HepG2 (cell line): Measurements from ENCODE around the gene VRK3. TPM values are rescaled to one million over a fixed set of nuclear protein-coding genes. Genes with fewer than 3 reads are reported as not detected.

ENCODE experiments used
- FOXP1 ChIP-seq, 2 experiments: fragments of 450-650 bp in 1 of 2; IDR thresholded peaks; 2 replicates each; pipeline ENCODE4 v1.6.1; 2017 to 2018; ENCODE audit warnings: antibody characterized with exemption in 1 of 2
- RFXANK ChIP-seq: IDR thresholded peaks from 2 replicates; pipeline ENCODE4 v1.6.1; 2016
- TCF12 ChIP-seq, 2 experiments: fragments of 450-650 bp in 1 of 2; sonication (generic) in 1 of 2; formaldehyde crosslinking in 1 of 2; IDR thresholded peaks; 2 replicates each; pipeline versions ENCODE4 v1.6.1 to v1.8.0; 2017 to 2022; ENCODE audit warnings: antibody characterized with exemption in 1 of 2, mild to moderate bottlenecking in 1 of 2, missing genetic modification reagents in 1 of 2, moderate library complexity in 1 of 2
- TEAD3 ChIP-seq: optimal IDR thresholded peaks from 2 replicates; pipeline ENCODE3; 2016; ENCODE audit warnings: borderline replicate concordance
- ZNF329 ChIP-seq: sonication (generic); formaldehyde crosslinking; IDR thresholded peaks from 2 replicates; pipeline ENCODE4 v1.9.0; 2021; ENCODE audit warnings: low read depth, mild to moderate bottlenecking, missing genetic modification reagents
- ZNF350 ChIP-seq: sonication (generic); formaldehyde crosslinking; IDR thresholded peaks from 2 replicates; pipeline ENCODE4 v1.4.0; 2020; ENCODE audit warnings: mild to moderate bottlenecking, low read depth, missing genetic modification reagents, borderline replicate concordance
- ZNF777 ChIP-seq: sonication (generic); formaldehyde crosslinking; IDR thresholded peaks from 2 replicates; pipeline ENCODE4 v1.4.0; 2020; ENCODE audit warnings: missing genetic modification reagents
- polyA plus RNA-seq, 8 experiments: library from polyadenylated mRNA; depleted of rRNA in 3 of 8; stranded (reverse) in 7 of 8; unstranded in 1 of 8; fragments of >200 nt; fragmentation: Illumina TruSeq in 4 of 8; extraction: Trizol in 4 of 8; gene quantifications; 2 replicates each; pipeline versions ENCODE4 v1.2.1 to v1.2.3, GENCODE V29; 2011 to 2016; ENCODE audit warnings: low read depth in 4 of 8, missing spikeins in 1 of 8, mixed read lengths in 1 of 8; ENCODE audit not compliant: insufficient read depth in 1 of 8
- total RNA-seq, 5 experiments: library from RNA; depleted of rRNA; stranded (reverse); fragments of >200 nt; fragmentation: Illumina TruSeq; extraction: Trizol; gene quantifications; 2 replicates each; pipeline ENCODE4 v1.2.3, GENCODE V29; 2016; ENCODE audit warnings: low read depth in 1 of 5
- TF ChIP-seq, protein P1 (sequence below): sonication (generic); formaldehyde crosslinking; conservative IDR thresholded peaks from 2 replicates; pipeline ENCODE4 v1.4.0; 2020; ENCODE audit warnings: missing genetic modification reagents
- TF ChIP-seq, protein P2 (sequence below): sonication (generic); formaldehyde crosslinking; IDR thresholded peaks from 2 replicates; pipeline ENCODE4 v1.4.0; 2020; ENCODE audit warnings: missing genetic modification reagents
- TF ChIP-seq, protein P3 (sequence below): sonication (generic); formaldehyde crosslinking; IDR thresholded peaks from 2 replicates; pipeline ENCODE4 v1.4.0; 2020; ENCODE audit warnings: mild to moderate bottlenecking, missing genetic modification reagents
- TF ChIP-seq, protein P4 (sequence below): sonication (generic); formaldehyde crosslinking; IDR thresholded peaks from 2 replicates; pipeline ENCODE4 v1.4.0; 2020; ENCODE audit warnings: missing genetic modification reagents, borderline replicate concordance
- TF ChIP-seq, protein P5 (sequence below): fragments of 450-650 bp; IDR thresholded peaks from 2 replicates; pipeline ENCODE4 v1.6.1; 2016
- TF ChIP-seq, protein P6 (sequence below): sonication (generic); formaldehyde crosslinking; IDR thresholded peaks from 2 replicates; pipeline ENCODE4 v1.5.0; 2020; ENCODE audit warnings: mild to moderate bottlenecking, missing genetic modification reagents

VRK3 gene
- total and polyA plus RNA-seq, 2 of the 13 experiments (the other 11 are each of a cell fraction or from before 2014, with no cell fraction given): 23.8 to 28.3 TPM

DNA sequence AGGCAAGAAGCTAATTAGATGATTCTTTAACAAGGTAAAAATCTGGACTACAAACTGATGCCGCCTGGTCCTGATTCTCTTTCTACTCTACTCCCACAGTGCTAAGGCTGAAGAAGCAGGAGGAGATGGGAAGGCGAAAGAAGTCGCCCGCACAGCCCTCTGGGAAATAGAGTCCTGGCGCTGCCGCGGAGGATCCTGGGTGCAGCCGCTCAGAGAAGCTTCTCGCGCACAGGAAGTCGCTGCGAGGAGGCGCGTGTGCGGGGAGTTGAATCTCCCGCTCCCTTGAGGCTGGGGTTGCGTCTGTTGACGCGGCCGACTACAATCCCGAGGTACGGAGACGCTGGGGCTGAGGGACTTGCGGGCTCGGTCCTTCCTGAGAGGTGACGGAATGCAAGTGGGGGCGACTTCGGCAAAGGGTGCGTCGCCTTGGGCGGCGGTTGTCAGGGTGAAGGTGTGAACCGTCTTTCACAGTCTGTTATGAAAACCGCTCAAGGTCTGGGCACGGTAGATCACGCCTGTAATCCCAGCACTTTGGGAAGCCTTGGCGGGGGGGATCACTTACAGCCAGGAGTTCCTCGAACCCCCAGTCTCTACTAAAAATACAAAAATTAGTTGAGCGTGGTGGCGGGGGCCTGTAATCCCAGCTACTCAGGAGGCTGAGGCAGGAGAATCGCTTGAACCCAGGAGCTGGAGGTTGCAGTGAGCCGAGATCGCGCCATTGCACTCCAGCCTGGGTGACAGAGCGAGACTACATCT is 800 bp upstream of the VRK3 start, which contains the start of gene ZNF473 (continued):
- peak; percentile 58 for TF ChIP-seq TEAD3 (CRISPR knock-in tag)
- TF ChIP-seq, protein P1, sequence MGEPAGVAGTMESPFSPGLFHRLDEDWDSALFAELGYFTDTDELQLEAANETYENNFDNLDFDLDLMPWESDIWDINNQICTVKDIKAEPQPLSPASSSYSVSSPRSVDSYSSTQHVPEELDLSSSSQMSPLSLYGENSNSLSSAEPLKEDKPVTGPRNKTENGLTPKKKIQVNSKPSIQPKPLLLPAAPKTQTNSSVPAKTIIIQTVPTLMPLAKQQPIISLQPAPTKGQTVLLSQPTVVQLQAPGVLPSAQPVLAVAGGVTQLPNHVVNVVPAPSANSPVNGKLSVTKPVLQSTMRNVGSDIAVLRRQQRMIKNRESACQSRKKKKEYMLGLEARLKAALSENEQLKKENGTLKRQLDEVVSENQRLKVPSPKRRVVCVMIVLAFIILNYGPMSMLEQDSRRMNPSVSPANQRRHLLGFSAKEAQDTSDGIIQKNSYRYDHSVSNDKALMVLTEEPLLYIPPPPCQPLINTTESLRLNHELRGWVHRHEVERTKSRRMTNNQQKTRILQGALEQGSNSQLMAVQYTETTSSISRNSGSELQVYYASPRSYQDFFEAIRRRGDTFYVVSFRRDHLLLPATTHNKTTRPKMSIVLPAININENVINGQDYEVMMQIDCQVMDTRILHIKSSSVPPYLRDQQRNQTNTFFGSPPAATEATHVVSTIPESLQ (CRISPR knock-in tag): no peak
- peak; percentile 73 for TF ChIP-seq ZNF777
- TF ChIP-seq, protein P2, sequence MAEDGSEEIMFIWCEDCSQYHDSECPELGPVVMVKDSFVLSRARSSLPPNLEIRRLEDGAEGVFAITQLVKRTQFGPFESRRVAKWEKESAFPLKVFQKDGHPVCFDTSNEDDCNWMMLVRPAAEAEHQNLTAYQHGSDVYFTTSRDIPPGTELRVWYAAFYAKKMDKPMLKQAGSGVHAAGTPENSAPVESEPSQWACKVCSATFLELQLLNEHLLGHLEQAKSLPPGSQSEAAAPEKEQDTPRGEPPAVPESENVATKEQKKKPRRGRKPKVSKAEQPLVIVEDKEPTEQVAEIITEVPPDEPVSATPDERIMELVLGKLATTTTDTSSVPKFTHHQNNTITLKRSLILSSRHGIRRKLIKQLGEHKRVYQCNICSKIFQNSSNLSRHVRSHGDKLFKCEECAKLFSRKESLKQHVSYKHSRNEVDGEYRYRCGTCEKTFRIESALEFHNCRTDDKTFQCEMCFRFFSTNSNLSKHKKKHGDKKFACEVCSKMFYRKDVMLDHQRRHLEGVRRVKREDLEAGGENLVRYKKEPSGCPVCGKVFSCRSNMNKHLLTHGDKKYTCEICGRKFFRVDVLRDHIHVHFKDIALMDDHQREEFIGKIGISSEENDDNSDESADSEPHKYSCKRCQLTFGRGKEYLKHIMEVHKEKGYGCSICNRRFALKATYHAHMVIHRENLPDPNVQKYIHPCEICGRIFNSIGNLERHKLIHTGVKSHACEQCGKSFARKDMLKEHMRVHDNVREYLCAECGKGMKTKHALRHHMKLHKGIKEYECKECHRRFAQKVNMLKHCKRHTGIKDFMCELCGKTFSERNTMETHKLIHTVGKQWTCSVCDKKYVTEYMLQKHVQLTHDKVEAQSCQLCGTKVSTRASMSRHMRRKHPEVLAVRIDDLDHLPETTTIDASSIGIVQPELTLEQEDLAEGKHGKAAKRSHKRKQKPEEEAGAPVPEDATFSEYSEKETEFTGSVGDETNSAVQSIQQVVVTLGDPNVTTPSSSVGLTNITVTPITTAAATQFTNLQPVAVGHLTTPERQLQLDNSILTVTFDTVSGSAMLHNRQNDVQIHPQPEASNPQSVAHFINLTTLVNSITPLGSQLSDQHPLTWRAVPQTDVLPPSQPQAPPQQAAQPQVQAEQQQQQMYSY: no peak
- TF ChIP-seq, protein P3, sequence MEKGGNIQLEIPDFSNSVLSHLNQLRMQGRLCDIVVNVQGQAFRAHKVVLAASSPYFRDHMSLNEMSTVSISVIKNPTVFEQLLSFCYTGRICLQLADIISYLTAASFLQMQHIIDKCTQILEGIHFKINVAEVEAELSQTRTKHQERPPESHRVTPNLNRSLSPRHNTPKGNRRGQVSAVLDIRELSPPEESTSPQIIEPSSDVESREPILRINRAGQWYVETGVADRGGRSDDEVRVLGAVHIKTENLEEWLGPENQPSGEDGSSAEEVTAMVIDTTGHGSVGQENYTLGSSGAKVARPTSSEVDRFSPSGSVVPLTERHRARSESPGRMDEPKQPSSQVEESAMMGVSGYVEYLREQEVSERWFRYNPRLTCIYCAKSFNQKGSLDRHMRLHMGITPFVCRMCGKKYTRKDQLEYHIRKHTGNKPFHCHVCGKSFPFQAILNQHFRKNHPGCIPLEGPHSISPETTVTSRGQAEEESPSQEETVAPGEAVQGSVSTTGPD (CRISPR knock-in tag): peak; percentile 77; the same call in 1 of the 2 replicates
- TF ChIP-seq TCF12 (IDR thresholded peaks at IDR 0.05): no peak
- TF ChIP-seq TCF12 (CRISPR knock-in tag; IDR thresholded peaks at IDR 0.05): no peak
- peak; percentile 90; the same call in 1 of the 2 replicates for TF ChIP-seq ZNF329
- TF ChIP-seq, protein P4, sequence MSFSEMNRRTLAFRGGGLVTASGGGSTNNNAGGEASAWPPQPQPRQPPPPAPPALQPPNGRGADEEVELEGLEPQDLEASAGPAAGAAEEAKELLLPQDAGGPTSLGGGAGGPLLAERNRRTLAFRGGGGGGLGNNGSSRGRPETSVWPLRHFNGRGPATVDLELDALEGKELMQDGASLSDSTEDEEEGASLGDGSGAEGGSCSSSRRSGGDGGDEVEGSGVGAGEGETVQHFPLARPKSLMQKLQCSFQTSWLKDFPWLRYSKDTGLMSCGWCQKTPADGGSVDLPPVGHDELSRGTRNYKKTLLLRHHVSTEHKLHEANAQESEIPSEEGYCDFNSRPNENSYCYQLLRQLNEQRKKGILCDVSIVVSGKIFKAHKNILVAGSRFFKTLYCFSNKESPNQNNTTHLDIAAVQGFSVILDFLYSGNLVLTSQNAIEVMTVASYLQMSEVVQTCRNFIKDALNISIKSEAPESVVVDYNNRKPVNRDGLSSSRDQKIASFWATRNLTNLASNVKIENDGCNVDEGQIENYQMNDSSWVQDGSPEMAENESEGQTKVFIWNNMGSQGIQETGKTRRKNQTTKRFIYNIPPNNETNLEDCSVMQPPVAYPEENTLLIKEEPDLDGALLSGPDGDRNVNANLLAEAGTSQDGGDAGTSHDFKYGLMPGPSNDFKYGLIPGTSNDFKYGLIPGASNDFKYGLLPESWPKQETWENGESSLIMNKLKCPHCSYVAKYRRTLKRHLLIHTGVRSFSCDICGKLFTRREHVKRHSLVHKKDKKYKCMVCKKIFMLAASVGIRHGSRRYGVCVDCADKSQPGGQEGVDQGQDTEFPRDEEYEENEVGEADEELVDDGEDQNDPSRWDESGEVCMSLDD (CRISPR knock-in tag): peak; percentile 90
- peak; percentile 82 for TF ChIP-seq ZNF350 (CRISPR knock-in tag)
- TF ChIP-seq FOXP1 (IDR thresholded peaks at IDR 0.05): no peak
- 0 out of 2 replicates have a peak, but pooled peaks have one; percentile 13 for TF ChIP-seq FOXP1 (CRISPR knock-in tag; IDR thresholded peaks at IDR 0.05)
- TF ChIP-seq, protein P5, sequence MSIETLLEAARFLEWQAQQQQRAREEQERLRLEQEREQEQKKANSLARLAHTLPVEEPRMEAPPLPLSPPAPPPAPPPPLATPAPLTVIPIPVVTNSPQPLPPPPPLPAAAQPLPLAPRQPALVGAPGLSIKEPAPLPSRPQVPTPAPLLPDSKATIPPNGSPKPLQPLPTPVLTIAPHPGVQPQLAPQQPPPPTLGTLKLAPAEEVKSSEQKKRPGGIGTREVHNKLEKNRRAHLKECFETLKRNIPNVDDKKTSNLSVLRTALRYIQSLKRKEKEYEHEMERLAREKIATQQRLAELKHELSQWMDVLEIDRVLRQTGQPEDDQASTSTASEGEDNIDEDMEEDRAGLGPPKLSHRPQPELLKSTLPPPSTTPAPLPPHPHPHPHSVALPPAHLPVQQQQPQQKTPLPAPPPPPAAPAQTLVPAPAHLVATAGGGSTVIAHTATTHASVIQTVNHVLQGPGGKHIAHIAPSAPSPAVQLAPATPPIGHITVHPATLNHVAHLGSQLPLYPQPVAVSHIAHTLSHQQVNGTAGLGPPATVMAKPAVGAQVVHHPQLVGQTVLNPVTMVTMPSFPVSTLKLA: no peak; the same call in 1 of the 2 replicates
- no peak for TF ChIP-seq RFXANK (CRISPR knock-in tag)
- TF ChIP-seq, protein P6, sequence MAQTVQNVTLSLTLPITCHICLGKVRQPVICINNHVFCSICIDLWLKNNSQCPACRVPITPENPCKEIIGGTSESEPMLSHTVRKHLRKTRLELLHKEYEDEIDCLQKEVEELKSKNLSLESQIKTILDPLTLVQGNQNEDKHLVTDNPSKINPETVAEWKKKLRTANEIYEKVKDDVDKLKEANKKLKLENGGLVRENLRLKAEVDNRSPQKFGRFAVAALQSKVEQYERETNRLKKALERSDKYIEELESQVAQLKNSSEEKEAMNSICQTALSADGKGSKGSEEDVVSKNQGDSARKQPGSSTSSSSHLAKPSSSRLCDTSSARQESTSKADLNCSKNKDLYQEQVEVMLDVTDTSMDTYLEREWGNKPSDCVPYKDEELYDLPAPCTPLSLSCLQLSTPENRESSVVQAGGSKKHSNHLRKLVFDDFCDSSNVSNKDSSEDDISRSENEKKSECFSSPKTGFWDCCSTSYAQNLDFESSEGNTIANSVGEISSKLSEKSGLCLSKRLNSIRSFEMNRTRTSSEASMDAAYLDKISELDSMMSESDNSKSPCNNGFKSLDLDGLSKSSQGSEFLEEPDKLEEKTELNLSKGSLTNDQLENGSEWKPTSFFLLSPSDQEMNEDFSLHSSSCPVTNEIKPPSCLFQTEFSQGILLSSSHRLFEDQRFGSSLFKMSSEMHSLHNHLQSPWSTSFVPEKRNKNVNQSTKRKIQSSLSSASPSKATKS: peak; percentile 84; the same call in 1 of the 2 replicates
